Measurements from ENCODE around the gene PTPRC. TPM values are rescaled to one million over a fixed set of nuclear protein-coding genes. Genes with fewer than 3 reads are reported as not detected.

The PTPRC gene
- total and polyA plus RNA-seq, 8 donors: 0.59 to 20.5 (median 2.7) TPM

DNA sequence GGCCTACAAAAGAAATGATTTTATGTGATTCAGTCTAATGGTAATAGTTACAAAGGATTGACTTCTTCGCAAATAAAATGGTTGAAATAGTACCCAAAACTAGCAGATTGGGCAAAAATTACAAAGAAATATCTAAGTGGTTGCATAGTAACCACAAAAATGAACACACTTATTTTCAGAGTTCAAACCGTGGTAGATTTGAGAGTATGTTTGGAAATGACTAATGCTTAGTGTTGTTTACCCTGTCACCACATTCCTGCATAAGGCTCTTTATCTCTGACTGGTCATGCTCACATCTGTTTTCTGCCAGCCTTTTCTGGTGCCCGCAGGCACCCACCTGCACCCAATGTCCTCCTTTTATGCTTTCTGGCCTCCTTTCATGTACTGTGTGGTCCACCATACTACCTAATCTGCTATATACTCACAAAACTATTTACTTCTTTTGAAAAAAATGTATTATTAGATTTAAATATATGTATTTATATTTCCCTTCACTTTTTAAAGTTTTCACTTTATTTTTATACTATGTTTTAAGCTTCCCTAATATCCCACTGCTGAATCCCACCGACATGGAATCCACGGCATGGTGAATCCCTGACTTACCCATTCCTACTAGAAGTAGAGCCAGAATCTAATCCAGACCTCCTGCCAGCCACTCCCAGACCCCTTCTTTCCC, 30.3 kb downstream of the PTPRC start:
- Histone ChIP-seq H3K36me3 (no peaks in the 10 kb centered on the region), H3K4me1 (no peaks in the 10 kb centered on the region), H3K9me3 (no peaks in the 10 kb centered on the region), H3K4me3 (no peak overlapping the region), H3K27me3 (no peaks in the 10 kb centered on the region), H3K27ac (no peak overlapping the region)
- no peak for DNase-seq
- 62 to 64% methylated on average over 5 of the region's 5 CpGs for WGBS, 2 donors
- TF ChIP-seq, protein P1, sequence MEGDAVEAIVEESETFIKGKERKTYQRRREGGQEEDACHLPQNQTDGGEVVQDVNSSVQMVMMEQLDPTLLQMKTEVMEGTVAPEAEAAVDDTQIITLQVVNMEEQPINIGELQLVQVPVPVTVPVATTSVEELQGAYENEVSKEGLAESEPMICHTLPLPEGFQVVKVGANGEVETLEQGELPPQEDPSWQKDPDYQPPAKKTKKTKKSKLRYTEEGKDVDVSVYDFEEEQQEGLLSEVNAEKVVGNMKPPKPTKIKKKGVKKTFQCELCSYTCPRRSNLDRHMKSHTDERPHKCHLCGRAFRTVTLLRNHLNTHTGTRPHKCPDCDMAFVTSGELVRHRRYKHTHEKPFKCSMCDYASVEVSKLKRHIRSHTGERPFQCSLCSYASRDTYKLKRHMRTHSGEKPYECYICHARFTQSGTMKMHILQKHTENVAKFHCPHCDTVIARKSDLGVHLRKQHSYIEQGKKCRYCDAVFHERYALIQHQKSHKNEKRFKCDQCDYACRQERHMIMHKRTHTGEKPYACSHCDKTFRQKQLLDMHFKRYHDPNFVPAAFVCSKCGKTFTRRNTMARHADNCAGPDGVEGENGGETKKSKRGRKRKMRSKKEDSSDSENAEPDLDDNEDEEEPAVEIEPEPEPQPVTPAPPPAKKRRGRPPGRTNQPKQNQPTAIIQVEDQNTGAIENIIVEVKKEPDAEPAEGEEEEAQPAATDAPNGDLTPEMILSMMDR (IDR thresholded peaks at IDR 0.05): no peak
- FAIRE-seq: no peak
- peak in 3 of 4 donors; percentile 62 to 78 (median 72) for ATAC-seq
- intact Hi-C loops (cut with DNase I): no loop called here

DNA sequence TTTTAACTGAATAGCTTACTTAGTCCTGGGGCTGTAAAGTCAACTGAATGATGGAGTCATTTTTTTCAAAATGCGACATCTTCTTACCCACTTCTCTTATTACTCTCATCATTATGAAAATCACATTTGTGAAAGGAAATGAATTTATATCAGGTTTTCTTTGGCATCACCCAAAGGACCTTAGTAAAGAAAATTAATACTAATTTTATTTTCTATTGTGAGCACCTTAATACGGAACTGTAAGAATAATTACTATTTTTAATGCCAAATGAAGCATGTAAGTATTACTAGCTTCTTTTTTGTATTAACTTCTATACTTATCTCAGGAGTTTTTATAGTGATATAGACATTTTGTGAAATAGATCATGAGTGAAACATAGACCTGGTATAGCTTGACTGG, 30.9 kb downstream of the PTPRC start:
- intact Hi-C loops (cut with DNase I): no loop called here
- TF ChIP-seq, protein P1 (IDR thresholded peaks at IDR 0.05): no peak
- H3K4me3 ChIP-seq: no peak overlapping the region
- H3K36me3 ChIP-seq: no peaks in the 10 kb centered on the region
- H3K4me1 ChIP-seq: no peaks in the 10 kb centered on the region
- FAIRE-seq (no peak), DNase-seq (no peak), ATAC-seq (no peak)
- 70 to 96% methylated on average over 2 of the region's 2 CpGs for WGBS, 2 donors
- H3K27ac ChIP-seq: no peak overlapping the region
- no peaks in the 10 kb centered on the region for H3K27me3 ChIP-seq
- H3K9me3 ChIP-seq: no peaks in the 10 kb centered on the region

DNA sequence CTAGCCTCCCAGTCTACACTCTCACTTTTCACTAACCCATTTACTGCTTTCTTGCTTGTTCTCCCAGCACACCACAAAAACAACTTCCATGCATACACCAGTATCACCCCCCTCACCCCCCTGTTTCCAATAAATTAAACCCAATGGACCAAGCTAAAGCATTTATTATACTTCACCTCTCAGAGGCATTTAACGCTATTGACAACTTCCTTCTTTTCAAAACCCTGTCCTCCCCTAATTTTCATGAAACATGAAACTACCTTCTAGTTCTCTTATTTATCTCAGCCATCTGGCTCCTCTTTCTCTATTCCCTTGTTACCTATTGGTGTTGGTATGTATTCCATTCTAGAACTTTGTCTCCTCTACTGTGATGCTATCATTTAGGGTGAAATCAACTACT, 32.3 kb downstream of the PTPRC start:
- ATAC-seq (no peak), FAIRE-seq (no peak), DNase-seq (no peak)
- no peaks in the 10 kb centered on the region for H3K4me1 ChIP-seq
- no peaks in the 10 kb centered on the region for H3K9me3 ChIP-seq
- H3K36me3 ChIP-seq: no peaks in the 10 kb centered on the region
- intact Hi-C loops (cut with DNase I): no loop called here
- no peak overlapping the region for H3K4me3 ChIP-seq
- 74 to 79% methylated on average over 1 of the region's 1 CpG for WGBS, 2 donors
- TF ChIP-seq, protein P1 (IDR thresholded peaks at IDR 0.05): no peak
- no peaks in the 10 kb centered on the region for H3K27me3 ChIP-seq
- no peak overlapping the region for H3K27ac ChIP-seq

DNA sequence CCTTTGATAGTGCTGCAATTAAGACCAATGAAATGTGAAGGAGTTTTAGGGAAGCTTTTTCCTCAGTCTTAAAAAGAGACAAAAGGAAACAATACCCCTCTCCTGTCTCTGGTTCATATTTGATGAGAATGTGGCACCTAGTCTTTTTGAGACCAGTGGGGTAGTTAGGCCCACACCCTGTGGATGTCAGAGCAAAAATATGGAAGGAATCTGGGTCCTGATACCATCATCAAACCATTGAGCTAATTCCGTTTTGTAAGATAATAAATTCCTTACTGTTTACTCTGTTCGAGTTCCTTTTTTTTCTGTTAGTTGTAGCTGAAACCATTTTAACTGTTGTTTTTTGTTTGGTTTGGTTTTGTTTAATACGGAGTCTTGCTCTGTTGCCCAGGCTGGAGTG, 33.3 kb downstream of the PTPRC start:
- H3K36me3 ChIP-seq: no peaks in the 10 kb centered on the region
- WGBS, 2 donors: 59 to 68% methylated on average over 3 of the region's 3 CpGs
- intact Hi-C loops (cut with DNase I): no loop called here
- FAIRE-seq: no peak
- no peak for ATAC-seq
- H3K27ac ChIP-seq: no peak overlapping the region
- H3K9me3 ChIP-seq: no peaks in the 10 kb centered on the region
- no peak overlapping the region for H3K4me3 ChIP-seq
- DNase-seq: no peak
- H3K27me3 ChIP-seq: no peaks in the 10 kb centered on the region
- H3K4me1 ChIP-seq: no peaks in the 10 kb centered on the region
- TF ChIP-seq, protein P1 (IDR thresholded peaks at IDR 0.05): no peak

DNA sequence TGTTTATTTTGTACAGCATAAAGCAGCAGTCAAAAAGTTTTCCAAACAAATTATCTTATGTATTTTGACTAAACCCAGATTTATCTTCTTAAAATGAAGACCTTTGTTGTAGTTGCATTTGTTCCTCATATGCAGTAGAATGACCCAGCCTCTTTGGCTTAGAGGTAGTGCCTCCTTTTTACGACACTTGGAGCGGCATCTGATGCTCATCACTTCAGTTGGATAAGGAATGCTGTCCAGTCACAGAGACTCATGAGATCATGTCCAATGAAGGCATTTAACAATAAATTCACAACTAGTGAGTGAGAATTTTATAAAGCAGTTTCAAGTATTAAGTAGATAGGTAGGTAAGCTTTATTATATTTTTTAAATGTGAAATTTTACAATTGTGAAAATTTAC, 35.2 kb downstream of the PTPRC start:
- no peaks in the 10 kb centered on the region for H3K36me3 ChIP-seq
- H3K9me3 ChIP-seq: no peaks in the 10 kb centered on the region
- H3K4me3 ChIP-seq: no peak overlapping the region
- no peak for ATAC-seq
- TF ChIP-seq, protein P1 (IDR thresholded peaks at IDR 0.05): no peak
- intact Hi-C loops (cut with DNase I): no loop called here
- no peak for DNase-seq
- FAIRE-seq: no peak
- 90 to 97% methylated on average over 2 of the region's 2 CpGs for WGBS, 2 donors
- no peaks in the 10 kb centered on the region for H3K27me3 ChIP-seq
- H3K4me1 ChIP-seq: no peaks in the 10 kb centered on the region
- no peak overlapping the region for H3K27ac ChIP-seq
